Measurements from ENCODE around the gene DCLRE1C.
"Not testable (repeated sequence)": the region's sequence is repeated elsewhere in the genome, so short reads cannot be mapped to it uniquely, and the experiment has no call there.

The DCLRE1C gene

DNA sequence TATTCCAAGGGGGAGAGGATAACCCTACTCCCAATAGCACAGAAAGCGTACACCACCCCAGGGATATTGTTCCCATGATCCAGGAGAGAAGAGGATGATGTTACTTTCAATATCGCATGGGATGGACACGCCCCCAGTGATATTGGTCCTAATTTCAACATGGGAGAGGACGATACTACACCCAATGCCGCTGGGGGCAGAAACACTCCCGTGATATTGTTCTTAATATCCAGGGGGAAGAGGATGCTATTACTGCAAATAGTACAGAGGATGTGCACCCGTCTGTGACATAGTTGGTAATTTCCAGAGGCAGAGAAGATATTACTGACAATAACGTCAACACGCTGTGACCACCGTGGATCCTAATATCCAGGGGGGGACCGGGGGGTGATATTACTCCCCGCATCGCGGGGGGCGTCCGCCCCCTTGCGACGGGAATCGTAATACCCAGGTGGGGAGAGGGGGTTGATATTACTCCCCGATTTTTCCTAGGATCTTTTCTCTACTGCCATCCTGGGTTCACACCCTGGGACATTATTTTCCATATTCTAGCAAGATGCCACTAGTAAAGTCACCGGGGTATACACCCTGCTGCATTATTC is 21.9 kb upstream of the DCLRE1C start:
- no peak for DNase-seq (ENCODE audit: low read depth)
- no peak overlapping the region for H3K4me3 ChIP-seq (ENCODE audit: low read depth, low read length)
- TF ChIP-seq, protein P1, sequence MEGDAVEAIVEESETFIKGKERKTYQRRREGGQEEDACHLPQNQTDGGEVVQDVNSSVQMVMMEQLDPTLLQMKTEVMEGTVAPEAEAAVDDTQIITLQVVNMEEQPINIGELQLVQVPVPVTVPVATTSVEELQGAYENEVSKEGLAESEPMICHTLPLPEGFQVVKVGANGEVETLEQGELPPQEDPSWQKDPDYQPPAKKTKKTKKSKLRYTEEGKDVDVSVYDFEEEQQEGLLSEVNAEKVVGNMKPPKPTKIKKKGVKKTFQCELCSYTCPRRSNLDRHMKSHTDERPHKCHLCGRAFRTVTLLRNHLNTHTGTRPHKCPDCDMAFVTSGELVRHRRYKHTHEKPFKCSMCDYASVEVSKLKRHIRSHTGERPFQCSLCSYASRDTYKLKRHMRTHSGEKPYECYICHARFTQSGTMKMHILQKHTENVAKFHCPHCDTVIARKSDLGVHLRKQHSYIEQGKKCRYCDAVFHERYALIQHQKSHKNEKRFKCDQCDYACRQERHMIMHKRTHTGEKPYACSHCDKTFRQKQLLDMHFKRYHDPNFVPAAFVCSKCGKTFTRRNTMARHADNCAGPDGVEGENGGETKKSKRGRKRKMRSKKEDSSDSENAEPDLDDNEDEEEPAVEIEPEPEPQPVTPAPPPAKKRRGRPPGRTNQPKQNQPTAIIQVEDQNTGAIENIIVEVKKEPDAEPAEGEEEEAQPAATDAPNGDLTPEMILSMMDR (IDR thresholded peaks at IDR 0.05; ENCODE audit: insufficient read depth, low read depth, low read length, missing control alignments): peak; percentile 22

- DNase-seq (ENCODE audit: low read depth); H3K4me3 ChIP-seq (ENCODE audit: low read depth, low read length): not testable (repeated sequence)
Measured at GRCh38 chr10:14974153-14974998, 20.5 kb upstream of the DCLRE1C start.

DNA sequence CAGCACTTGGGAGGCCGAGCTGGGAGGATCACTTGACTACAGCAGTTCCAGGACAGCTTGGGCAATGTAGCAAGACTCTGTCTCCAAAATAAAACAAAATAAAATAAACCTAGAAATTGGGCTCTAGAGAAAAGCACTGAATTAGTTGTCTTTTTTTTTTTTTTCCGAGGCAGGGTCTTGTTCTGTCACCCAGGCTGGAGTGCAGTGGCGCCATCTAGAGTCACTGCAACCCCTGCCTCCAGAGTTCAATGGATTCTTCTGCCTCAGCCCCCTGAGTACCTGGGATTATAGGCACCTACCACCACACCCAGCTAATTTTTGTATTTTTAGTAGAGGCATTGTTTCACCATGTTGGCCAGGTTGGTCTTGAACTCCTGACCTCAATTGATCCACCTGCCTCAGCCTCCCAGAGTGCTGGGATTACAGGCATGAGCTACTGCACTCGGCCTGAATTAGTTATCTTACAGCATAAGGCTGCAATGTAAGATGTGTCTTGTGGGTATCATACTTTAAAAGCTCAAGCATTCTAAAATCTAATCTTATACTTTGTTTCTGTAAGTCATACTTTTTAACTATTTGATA is 18.1 kb upstream of the DCLRE1C start:
- TF ChIP-seq, protein P1 (IDR thresholded peaks at IDR 0.05; ENCODE audit: insufficient read depth, low read depth, low read length, missing control alignments): peak; percentile 61
- no peak overlapping the region for H3K4me3 ChIP-seq (ENCODE audit: low read depth, low read length)
- DNase-seq (ENCODE audit: low read depth): peak; percentile 42

DNA sequence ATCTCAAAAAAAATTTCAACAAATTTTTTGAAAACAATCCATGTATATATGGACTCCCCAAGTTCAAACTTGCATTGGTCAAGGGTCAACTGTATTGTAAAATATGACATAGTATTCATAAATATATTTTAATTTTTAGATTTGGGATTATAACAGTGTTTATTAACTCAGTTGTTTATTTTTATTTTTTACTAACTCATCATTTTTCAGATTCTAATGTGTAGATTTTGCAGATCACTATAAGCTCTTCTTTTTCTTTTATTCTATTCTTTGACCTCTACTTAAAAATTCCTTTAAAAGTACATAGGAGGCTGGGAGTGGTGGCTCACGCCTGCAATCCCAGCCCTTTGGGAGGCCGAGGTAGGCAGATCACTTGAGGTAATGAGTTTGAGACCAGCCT is 14.0 kb upstream of the DCLRE1C start:
- TF ChIP-seq, protein P1 (IDR thresholded peaks at IDR 0.05; ENCODE audit: insufficient read depth, low read depth, low read length, missing control alignments): no peak
- DNase-seq (ENCODE audit: low read depth): no peak
- no peak overlapping the region for H3K4me3 ChIP-seq (ENCODE audit: low read depth, low read length)

DNA sequence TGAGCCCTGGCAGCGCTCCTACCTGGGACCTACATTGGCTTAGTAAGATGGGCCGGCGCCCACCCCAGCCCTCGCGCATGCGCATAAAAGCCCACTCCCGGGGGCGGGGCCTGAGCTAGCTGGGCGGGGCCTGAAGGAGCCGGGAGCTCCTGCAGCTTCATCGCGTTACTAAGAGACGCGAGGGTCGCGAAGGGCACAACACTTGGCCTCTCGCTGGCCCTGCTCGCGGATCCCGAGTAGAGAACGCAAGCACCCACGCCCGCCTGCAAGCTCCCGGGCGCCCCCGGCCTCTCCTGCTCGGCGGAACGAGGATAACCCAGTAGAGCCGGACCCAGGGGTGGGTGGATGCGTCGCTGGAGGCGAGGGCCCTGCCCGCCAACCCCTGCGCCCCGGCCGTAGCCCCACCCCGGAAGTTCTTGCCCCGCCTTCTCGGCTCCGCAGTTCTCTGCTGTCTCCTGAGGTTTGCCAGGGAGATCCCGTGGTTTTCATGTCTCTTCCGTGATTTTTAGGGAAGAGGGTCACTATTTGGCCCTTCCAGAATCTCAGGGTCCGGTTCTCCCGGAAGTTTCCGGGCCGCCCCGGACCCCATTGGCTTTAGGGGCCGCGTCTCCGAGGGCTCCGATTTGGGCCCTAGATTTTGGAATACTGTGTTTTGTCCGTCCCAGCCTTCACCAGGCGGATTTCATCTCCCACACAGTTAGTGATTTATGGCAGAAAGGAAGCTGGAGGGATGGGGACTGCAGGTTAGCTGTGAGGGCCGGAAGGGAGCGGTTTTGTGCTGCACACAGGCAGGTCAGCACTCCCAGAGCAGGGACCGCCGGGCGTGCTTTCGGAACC is 5.5 kb upstream of the DCLRE1C start, which contains the start of gene MEIG1:
TSS of gene MEIG1 (plus strand) at position 168 of the 837 bp plus-strand sequence. CDS start 7,081 bp downstream, outside the sequence.
- peak; percentile 96 for DNase-seq (ENCODE audit: low read depth)
- TF ChIP-seq, protein P1 (IDR thresholded peaks at IDR 0.05; ENCODE audit: insufficient read depth, low read depth, low read length, missing control alignments): no peak
- H3K4me3 ChIP-seq (ENCODE audit: low read depth, low read length): peak within 1 kb of the TSS; percentile 80

DNA sequence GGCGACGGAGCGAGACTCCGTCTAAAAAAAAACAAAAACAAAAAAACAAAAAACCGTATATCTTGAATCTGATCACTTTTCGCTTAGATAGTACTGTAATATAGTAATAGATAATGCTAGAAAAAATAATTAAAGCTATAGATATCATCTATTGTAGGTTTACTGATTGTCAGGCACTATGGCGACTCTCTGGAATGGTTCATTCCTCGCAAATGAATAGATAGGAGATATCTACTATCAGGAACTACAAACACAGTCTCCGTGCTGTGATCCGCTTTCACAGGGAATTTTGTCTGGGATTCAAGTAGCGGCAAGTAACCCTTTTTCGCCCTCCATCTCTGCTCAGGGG is 5.0 kb upstream of the DCLRE1C start:
- DNase-seq (ENCODE audit: low read depth): no peak
- peak overlapping the region; percentile 80 for H3K4me3 ChIP-seq (ENCODE audit: low read depth, low read length)
- TF ChIP-seq, protein P1 (IDR thresholded peaks at IDR 0.05; ENCODE audit: insufficient read depth, low read depth, low read length, missing control alignments): no peak

Measured in GM12865 (cell line).